GM12878 (cell line): Measurements from ENCODE around the gene GALE. TPM values are rescaled to one million over a fixed set of nuclear protein-coding genes. Genes with fewer than 3 reads are reported as not detected.

ENCODE experiments used
- ATAC-seq: fragments of 200-7000 bp; cut with Tn5 transposase; 3 replicates; pipeline ENCODE4 v1.9.1; 2020; ENCODE audit warnings: mild to moderate bottlenecking, moderate library complexity
- BruUV-seq: library from RNA; stranded (reverse); fragments of 400-500 nt; replicated peaks from 2 replicates; lab custom pipeline; 2021; lab: Mats Ljungman, UMichigan
- CTCF ChIA-PET: fragments of 300-600 bp; sonication (Branson Sonifier 250); formaldehyde crosslinking; extraction: SDS; loops from one replicate; lab custom pipeline; 2021; ENCODE audit warnings: inconsistent platforms; lab: Yijun Ruan, JAX
- POLR2A ChIA-PET: fragments of 350-600 bp; formaldehyde crosslinking; extraction: SDS; loops from one replicate; lab custom pipeline; 2021; ENCODE audit warnings: inconsistent platforms; lab: Charles Lee
- RAD21 ChIA-PET: fragments of 300-600 bp; sonication (Branson Sonifier 250); formaldehyde crosslinking; loops from one replicate; lab custom pipeline; 2023; ENCODE audit warnings: antibody characterized with exemption; ENCODE audit not compliant: unreplicated experiment; lab: Charles Lee
- SMC1A ChIA-PET: fragments of 300-600 bp; sonication (Branson Sonifier 250); formaldehyde crosslinking; loops from one replicate; lab custom pipeline; 2023; ENCODE audit not compliant: unreplicated experiment, uncharacterized antibody; lab: Charles Lee
- DNase-seq: peaks from one replicate; pipeline ENCODE4 v3.0.0-alpha.2; 2011; ENCODE audit warnings: low read depth, low spot score
- FAIRE-seq: peaks from 3 replicates; lab custom pipeline; 2011; peaks lifted over from hg19 to GRCh38; lab: Jason Lieb, UNC
- H2AFZ ChIP-seq: 2 replicates; pipeline ENCODE4 v1.6.0; 2011; ENCODE audit warnings: low read depth, low read length, control low read depth; ENCODE audit not compliant: control insufficient read depth
- H3K27ac ChIP-seq: 2 replicates; pipeline ENCODE4 v1.5.1; 2011; ENCODE audit warnings: control low read depth; ENCODE audit not compliant: control insufficient read depth, insufficient read depth
- H3K27me3 ChIP-seq, 2 experiments: replicated peaks in 1 of 2; 2 replicates each; pipeline versions ENCODE4 v1.6.0 to v1.6.1; 2011; ENCODE audit warnings: low read length in 1 of 2; ENCODE audit not compliant: control insufficient read depth in 2 of 2, insufficient read depth in 2 of 2
- H3K36me3 ChIP-seq, 2 experiments: 2 replicates each; pipeline ENCODE4 v1.5.1; 2011; ENCODE audit warnings: low read length in 1 of 2; ENCODE audit not compliant: control insufficient read depth in 2 of 2, insufficient read depth in 2 of 2
- H3K4me1 ChIP-seq: 2 replicates; pipeline ENCODE4 v1.6.1; 2011; ENCODE audit warnings: mild to moderate bottlenecking, low read length, moderate library complexity, mixed read lengths; ENCODE audit not compliant: control insufficient read depth, insufficient read depth
- H3K4me2 ChIP-seq: 2 replicates; pipeline ENCODE4 v1.6.0; 2011; ENCODE audit warnings: control low read depth; ENCODE audit not compliant: control insufficient read depth, insufficient read depth
- H3K4me3 ChIP-seq: fragments of 200-600 bp; sonication (generic); 2 replicates; pipeline ENCODE4 v1.5.1; 2016
- H3K79me2 ChIP-seq: 2 replicates; pipeline ENCODE4 v1.6.0; 2011; ENCODE audit warnings: low read length; ENCODE audit not compliant: control insufficient read depth, insufficient read depth
- H3K9ac ChIP-seq: 2 replicates; pipeline ENCODE4 v1.8.0; 2011; ENCODE audit warnings: low read length, control low read depth, mixed read lengths; ENCODE audit not compliant: control insufficient read depth, insufficient read depth
- H3K9me3 ChIP-seq: replicated peaks from 3 replicates; pipeline ENCODE4 v1.5.1; 2011; ENCODE audit warnings: mild to moderate bottlenecking, low read length; ENCODE audit not compliant: control insufficient read depth, insufficient read depth
- H4K20me1 ChIP-seq: 2 replicates; pipeline ENCODE4 v1.6.0; 2011; ENCODE audit not compliant: control insufficient read depth, insufficient read depth
- ASH2L ChIP-seq: fragments of 300-600, 200-600 bp; sonication (generic); IDR thresholded peaks from 2 replicates; pipeline ENCODE4 v1.6.1; 2017; ENCODE audit warnings: low read depth, mild to moderate bottlenecking, borderline replicate concordance
- ETV6 ChIP-seq, 2 experiments: fragments of 450-650 bp in 1 of 2; IDR thresholded peaks in 1 of 2; conservative IDR thresholded peaks in 1 of 2; 2 replicates each; pipeline ENCODE4 v1.6.1; 2014; ENCODE audit warnings: antibody characterized with exemption in 1 of 2, borderline replicate concordance in 1 of 2, low read depth in 1 of 2, mild to moderate bottlenecking in 1 of 2, moderate library complexity in 1 of 2
- MTA2 ChIP-seq: fragments of 450-650 bp; IDR thresholded peaks from 2 replicates; pipeline ENCODE4 v1.6.1; 2016; ENCODE audit warnings: low read depth, mild to moderate bottlenecking, moderate library complexity
- NR2F1 ChIP-seq: fragments of 450-650 bp; conservative IDR thresholded peaks from 2 replicates; pipeline ENCODE4 v1.6.1; 2017; ENCODE audit warnings: mild to moderate bottlenecking
- PKNOX1 ChIP-seq: fragments of 450-650 bp; IDR thresholded peaks from 2 replicates; pipeline ENCODE4 v1.6.1; 2016; ENCODE audit warnings: mild to moderate bottlenecking
- RUNX3 ChIP-seq: IDR thresholded peaks from 2 replicates; pipeline ENCODE4 v1.6.1; 2012; ENCODE audit warnings: low read length, inconsistent platforms
- SMARCA5 ChIP-seq: fragments of 450-650 bp; IDR thresholded peaks from 2 replicates; pipeline ENCODE4 v1.6.1; 2017; ENCODE audit warnings: mild to moderate bottlenecking
- SUZ12 ChIP-seq: fragments of 200-600 bp; sonication (generic); IDR thresholded peaks from one replicate; pipeline ENCODE4 v1.6.1; 2018; ENCODE audit warnings: antibody characterized with exemption, mild to moderate bottlenecking; ENCODE audit not compliant: unreplicated experiment
- ZNF217 ChIP-seq: fragments of 450-650 bp; IDR thresholded peaks from 2 replicates; pipeline ENCODE4 v1.6.1; 2017; ENCODE audit warnings: antibody characterized with exemption, mild to moderate bottlenecking
- WGBS: methylation state at CpG from one replicate; pipeline ENCODE4 v1.1.6; 2016; ENCODE audit warnings: low lambda C conversion rate; ENCODE audit not compliant: insufficient replicate concordance, insufficient coverage; ENCODE audit errors: missing lambda C conversion rate; 5-methylcytosine and 5-hydroxymethylcytosine counted together
- in situ Hi-C: fragments of 300-500 bp; cut with MboI; formaldehyde crosslinking; loops from 9 replicates; pipeline ENCODE4 v1.14.3; 2018; ENCODE audit warnings: mixed read lengths
- intact Hi-C: fragments of 100-400 bp; cut with micrococcal nuclease; formaldehyde crosslinking; loops from one replicate; pipeline ENCODE4 v1.14.2; 2022; ENCODE audit not compliant: unreplicated experiment
- polyA plus RNA-seq, 11 experiments: library from polyadenylated mRNA; depleted of rRNA in 4 of 11; unstranded in 6 of 11; stranded (reverse) in 5 of 11; fragments of >200 nt; fragmentation: Nextera tagmentation in 4 of 11; fragmentation: Illumina TruSeq in 1 of 11; extraction: Ambion mirVana in 4 of 11; extraction: Trizol in 1 of 11; gene quantifications; 1 replicate in 1 of 11; 2 replicates in 10 of 11; pipeline versions ENCODE4 v1.2.1 to v1.2.3, GENCODE V29; 2011 to 2016; ENCODE audit warnings: inconsistent platforms in 2 of 11, missing spikeins in 2 of 11, low read depth in 1 of 11
- total RNA-seq, 4 experiments: library from RNA; depleted of rRNA in 3 of 4; stranded (reverse); fragments of >200 nt in 3 of 4; fragmentation: Illumina TruSeq in 1 of 4; extraction: Trizol in 1 of 4; gene quantifications; 2 replicates each; pipeline versions ENCODE4 v1.2.1 to v1.2.3, GENCODE V29; 2013 to 2021
- TF ChIP-seq, protein P1 (sequence below): fragments of 450-650 bp; IDR thresholded peaks from 2 replicates; pipeline ENCODE4 v1.6.1; 2016; ENCODE audit warnings: mild to moderate bottlenecking

GALE gene
- total and polyA plus RNA-seq, 10 of the 15 experiments (the other 5 are each of a cell fraction or from before 2014, with no cell fraction given) = 4.2 to 93.7 (median 40.4) TPM

- no peak for TF ChIP-seq PKNOX1
- TF ChIP-seq NR2F1 = no peak
- TF ChIP-seq ASH2L = no peak
- no peak for TF ChIP-seq ZNF217
- TF ChIP-seq MTA2 = no peak
- TF ChIP-seq ETV6 (conservative IDR thresholded peaks at IDR 0.05 in 1 of 2, IDR thresholded peaks at IDR 0.05 in 1 of 2; ENCODE audit: borderline replicate concordance in 1 of 2, low read depth in 1 of 2) = no peak
- TF ChIP-seq SMARCA5 = no peak
- no peak for TF ChIP-seq SUZ12
These were observed 26.2 kb downstream of the GALE start (continued) for GRCh38 chr1:23774174-23774880.

DNA sequence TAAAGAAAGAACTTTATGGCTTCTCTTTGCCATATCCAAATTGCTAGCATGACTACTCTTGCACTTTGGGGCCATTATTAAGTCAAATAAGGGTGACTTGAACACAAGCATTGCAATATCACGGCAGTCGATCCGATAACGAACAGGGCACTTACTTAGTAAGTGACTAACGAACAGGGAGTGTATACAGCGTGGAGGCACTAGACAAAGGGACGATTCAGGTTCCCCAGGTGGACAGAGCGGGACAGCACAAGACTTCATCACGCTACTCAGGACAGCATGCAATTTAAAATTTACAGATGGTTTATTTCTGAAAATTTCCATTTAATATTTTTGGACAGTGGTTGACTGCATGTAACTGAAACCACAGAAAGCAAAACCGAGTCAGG lies 27.7 kb downstream of the GALE start:
- peaks cover 12% of the 10 kb centered on the region for H3K4me1 ChIP-seq
- no TSS peak for BruUV-seq
- RAD21 ChIA-PET = no interaction called here
- H3K9ac ChIP-seq = no peak overlapping the region
- no peaks in the 10 kb centered on the region for H4K20me1 ChIP-seq
- no peak overlapping the region for H2AFZ ChIP-seq
- intact Hi-C loops (loop anchor here (1.0 to 10.0 kb wide), 2 partner anchors 143 to 252 kb away; no protein-coding TSS in a partner anchor), in situ Hi-C loops (loop anchor here (5.0 kb wide), 1 partner anchor 144 kb away; no protein-coding TSS in a partner anchor)
- FAIRE-seq (no peak), DNase-seq (no peak), ATAC-seq (no peak)
- POLR2A ChIA-PET = no interaction called here
- H3K27ac ChIP-seq = no peak overlapping the region
- H3K36me3 ChIP-seq = peaks cover 0 to 3% of the 10 kb centered on the region in 2 experiments; a peak in 1 of 4 replicates
- SMC1A ChIA-PET = interaction anchor here (1.7 to 3.5 kb wide), 2 partner anchors 38 to 143 kb away, joined by 7 to 19 read pairs; no protein-coding TSS in a partner anchor
- H3K27me3 ChIP-seq = no peaks in the 10 kb centered on the region
- no peak overlapping the region for H3K4me3 ChIP-seq
- H3K4me2 ChIP-seq = 0 out of 2 replicates have a peak overlapping the region, but pooled peaks have one; percentile 22
- CTCF ChIA-PET = interaction anchor here (9.3 kb wide), 1 partner anchor 37 kb away, joined by 87 read pairs; no protein-coding TSS in a partner anchor
- no peaks in the 10 kb centered on the region for H3K9me3 ChIP-seq
- peaks cover 12% of the 10 kb centered on the region for H3K79me2 ChIP-seq
- WGBS = 74% methylated on average over 10 of the region's 10 CpGs
- TF ChIP-seq, protein P1, sequence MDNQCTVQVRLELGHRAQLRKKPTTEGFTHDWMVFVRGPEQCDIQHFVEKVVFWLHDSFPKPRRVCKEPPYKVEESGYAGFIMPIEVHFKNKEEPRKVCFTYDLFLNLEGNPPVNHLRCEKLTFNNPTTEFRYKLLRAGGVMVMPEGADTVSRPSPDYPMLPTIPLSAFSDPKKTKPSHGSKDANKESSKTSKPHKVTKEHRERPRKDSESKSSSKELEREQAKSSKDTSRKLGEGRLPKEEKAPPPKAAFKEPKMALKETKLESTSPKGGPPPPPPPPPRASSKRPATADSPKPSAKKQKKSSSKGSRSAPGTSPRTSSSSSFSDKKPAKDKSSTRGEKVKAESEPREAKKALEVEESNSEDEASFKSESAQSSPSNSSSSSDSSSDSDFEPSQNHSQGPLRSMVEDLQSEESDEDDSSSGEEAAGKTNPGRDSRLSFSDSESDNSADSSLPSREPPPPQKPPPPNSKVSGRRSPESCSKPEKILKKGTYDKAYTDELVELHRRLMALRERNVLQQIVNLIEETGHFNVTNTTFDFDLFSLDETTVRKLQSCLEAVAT = no peak
- peak; percentile 15; the same call in 1 of the 2 replicates for TF ChIP-seq RUNX3
